Naive thymus-derived CD4-positive, alpha-beta T cell (primary cell): ENCODE results near the gene AMDHD2. TPM values are rescaled to one million over a fixed set of nuclear protein-coding genes. Genes with fewer than 3 reads are reported as not detected.

ENCODE experiments used
- ATAC-seq: fragments of 150-1000 bp; cut with Tn5 transposase; 2 replicates; pipeline ENCODE4 v1.10.0; 2021; ENCODE audit warnings: mild to moderate bottlenecking, moderate library complexity
- CTCF ChIA-PET: fragments of 350-600 bp; sonication (Branson Sonifier 250); formaldehyde crosslinking; loops from one replicate; lab custom pipeline; 2021; ENCODE audit warnings: antibody characterized with exemption; lab: Charles Lee
- POLR2A ChIA-PET: fragments of 350-600 bp; sonication (Branson Sonifier 250); formaldehyde crosslinking; loops from one replicate; lab custom pipeline; 2021; ENCODE audit warnings: antibody characterized with exemption, inconsistent platforms; lab: Charles Lee
- DNase-seq, 9 donors: peaks; one replicate each; pipeline versions ENCODE4 v3.0.0 to v3.0.0-alpha.2; 2020 to 2022; ENCODE audit warnings: mixed read lengths in 1 of 9
- H3K27ac ChIP-seq: one replicate; pipeline ENCODE4 v1.7.0; 2013; ENCODE audit warnings: mild to moderate bottlenecking, low read depth, low read length, moderate library complexity
- H3K27me3 ChIP-seq, 2 donors: one replicate each; pipeline ENCODE4 v1.7.0; 2013; ENCODE audit warnings: low read length in 2 of 2, mild to moderate bottlenecking in 2 of 2, moderate library complexity in 2 of 2; ENCODE audit not compliant: control insufficient read depth in 2 of 2, insufficient read depth in 2 of 2
- H3K36me3 ChIP-seq, 3 experiments: 1 replicate in 2 of 3; 2 replicates in 1 of 3; pipeline ENCODE4 v1.7.0; 2013; ENCODE audit warnings: low read length in 3 of 3, mild to moderate bottlenecking in 3 of 3, moderate library complexity in 1 of 3; ENCODE audit not compliant: insufficient read depth in 3 of 3, control insufficient read depth in 2 of 3
- H3K4me1 ChIP-seq, 2 donors: one replicate each; pipeline ENCODE4 v1.7.0; 2013; ENCODE audit warnings: low read length in 2 of 2, mild to moderate bottlenecking in 2 of 2, moderate library complexity in 1 of 2; ENCODE audit not compliant: control insufficient read depth in 2 of 2, insufficient read depth in 2 of 2
- H3K4me3 ChIP-seq: 2 replicates; pipeline ENCODE4 v1.7.0; 2013; ENCODE audit warnings: mild to moderate bottlenecking, low read length
- H3K9me3 ChIP-seq, 3 experiments: 1 replicate in 2 of 3; 2 replicates in 1 of 3; pipeline ENCODE4 v1.7.0; 2013; ENCODE audit warnings: low read length in 3 of 3; ENCODE audit not compliant: control insufficient read depth in 2 of 3
- H3K27ac Mint-ChIP-seq, 9 donors: one replicate each; pipeline ENCODE4 v1.8.0; 2020 to 2022; ENCODE audit warnings: mixed read lengths in 9 of 9, mild to moderate bottlenecking in 8 of 9, moderate library complexity in 5 of 9, inconsistent platforms in 2 of 9
- H3K27me3 Mint-ChIP-seq, 5 donors: one replicate each; pipeline ENCODE4 v1.8.0; 2021 to 2022; ENCODE audit warnings: mixed read lengths in 5 of 5, mild to moderate bottlenecking in 1 of 5
- H3K36me3 Mint-ChIP-seq, 5 donors: one replicate each; pipeline ENCODE4 v1.8.0; 2020 to 2022; ENCODE audit warnings: mixed read lengths in 5 of 5, mild to moderate bottlenecking in 3 of 5, inconsistent platforms in 1 of 5
- H3K4me1 Mint-ChIP-seq, 7 donors: one replicate each; pipeline ENCODE4 v1.8.0; 2020 to 2022; ENCODE audit warnings: mixed read lengths in 7 of 7, mild to moderate bottlenecking in 3 of 7, inconsistent platforms in 1 of 7
- H3K4me3 Mint-ChIP-seq, 10 donors: one replicate each; pipeline ENCODE4 v1.8.0; 2020 to 2022; ENCODE audit warnings: mild to moderate bottlenecking in 10 of 10, mixed read lengths in 10 of 10, moderate library complexity in 6 of 10, inconsistent platforms in 2 of 10
- H3K9me3 Mint-ChIP-seq, 11 donors: one replicate each; pipeline ENCODE4 v1.8.0; 2020 to 2022; ENCODE audit warnings: mixed read lengths in 11 of 11, mild to moderate bottlenecking in 4 of 11, inconsistent platforms in 1 of 11, moderate library complexity in 1 of 11
- intact Hi-C, 2 donors: fragments of 100-400 bp; cut with micrococcal nuclease; formaldehyde crosslinking; loops; one replicate each; pipeline ENCODE4 v1.15.1; 2023
- polyA plus RNA-seq, 2 donors: library from polyadenylated mRNA; unstranded; fragments of 300-500 nt; fragmentation: Illumina TruSeq; gene quantifications; one replicate each; pipeline ENCODE4 v1.2.3, GENCODE V29; 2021
- total RNA-seq, 6 experiments: library from RNA in 5 of 6; stranded (reverse) in 5 of 6; gene quantifications; 1 replicate in 5 of 6; 2 replicates in 1 of 6; pipeline ENCODE4 v1.2.3 and lab custom pipeline; 2021 to 2026

Gene AMDHD2
- total and polyA plus RNA-seq, 7 experiments from 2014 or later = 15.0 to 258 (median 102) TPM

- Histone ChIP-seq H3K4me1 (peaks cover 5 to 6% of the 10 kb centered on the region in 2 donors), H3K36me3 (peaks cover 0 to 1% (median 0%) of the 10 kb centered on the region in 3 experiments), H3K27ac (no peak overlapping the region)
These were observed 11.3 kb upstream of the AMDHD2 start for GRCh38 chr16:2508722-2509400.

GRCh38 chr16:2511128-2511800 is 8.9 kb upstream of the AMDHD2 start:
- ChIA-PET POLR2A (interaction anchor here (1.4 kb wide), 1 partner anchor 306 kb away, joined by 3 read pairs; the partner anchor contains the start of gene MLST8), CTCF (interaction anchor here (1.5 kb wide), 1 partner anchor 21 kb away, joined by 4 read pairs; no protein-coding TSS in a partner anchor)
- no peaks in the 10 kb centered on the region for H3K9me3 ChIP-seq
- ATAC-seq (no peak), DNase-seq (peak in 2 of 9 donors; percentile 7 to 21)
- H3K4me3 ChIP-seq = no peak overlapping the region
- H3K27ac ChIP-seq = no peak overlapping the region
- no peaks in the 10 kb centered on the region for H3K27me3 ChIP-seq
- H3K27me3 Mint-ChIP-seq = peaks cover 0 to 3% (median 0%) of the 10 kb centered on the region in 5 donors
- H3K27ac Mint-ChIP-seq = peak overlapping the region in 2 of 9 donors; percentile 19 to 31
- H3K9me3 Mint-ChIP-seq = no peaks in the 10 kb centered on the region
- peaks cover 22 to 47% (median 26%) of the 10 kb centered on the region in 7 donors for H3K4me1 Mint-ChIP-seq
- intact Hi-C loops = loop anchor here (5.0 to 10.0 kb wide), 4 partner anchors 286 to 1019 kb away; partner anchors contain the start of genes E4F1 (in 1 of the 2), RPS2 (in 1 of the 2) and TELO2 (in 1 of the 2)
- no peaks in the 10 kb centered on the region for H3K36me3 Mint-ChIP-seq
- H3K4me1 ChIP-seq = peaks cover 19 to 21% of the 10 kb centered on the region in 2 donors
- H3K36me3 ChIP-seq = peaks cover 0 to 10% (median 0%) of the 10 kb centered on the region in 3 experiments
- H3K4me3 Mint-ChIP-seq = peak overlapping the region in 1 of 10 donors; percentile 18

More at GRCh38 chr16:2508722-2509400, 11.3 kb upstream of the AMDHD2 start:
- H3K36me3 Mint-ChIP-seq = no peaks in the 10 kb centered on the region
- Histone ChIP-seq H3K27me3 (no peaks in the 10 kb centered on the region), H3K9me3 (no peaks in the 10 kb centered on the region), H3K4me3 (no peak overlapping the region)
- H3K4me1 Mint-ChIP-seq = peaks cover 9 to 35% (median 13%) of the 10 kb centered on the region in 7 donors
- H3K4me3 Mint-ChIP-seq = no peak overlapping the region
- intact Hi-C loops = no loop called here
- ATAC-seq (no peak), DNase-seq (peak in 1 of 9 donors; percentile 2)
- no peaks in the 10 kb centered on the region for H3K9me3 Mint-ChIP-seq
- peaks cover 0 to 3% (median 0%) of the 10 kb centered on the region in 5 donors for H3K27me3 Mint-ChIP-seq
- CTCF ChIA-PET = no interaction called here
- POLR2A ChIA-PET = interaction anchor here (1.5 to 1.8 kb wide), 2 partner anchors 11 to 23 kb away, joined by 4 to 6 read pairs; partner anchors contain the start of gene AMDHD2
- no peak overlapping the region for H3K27ac Mint-ChIP-seq

DNA sequence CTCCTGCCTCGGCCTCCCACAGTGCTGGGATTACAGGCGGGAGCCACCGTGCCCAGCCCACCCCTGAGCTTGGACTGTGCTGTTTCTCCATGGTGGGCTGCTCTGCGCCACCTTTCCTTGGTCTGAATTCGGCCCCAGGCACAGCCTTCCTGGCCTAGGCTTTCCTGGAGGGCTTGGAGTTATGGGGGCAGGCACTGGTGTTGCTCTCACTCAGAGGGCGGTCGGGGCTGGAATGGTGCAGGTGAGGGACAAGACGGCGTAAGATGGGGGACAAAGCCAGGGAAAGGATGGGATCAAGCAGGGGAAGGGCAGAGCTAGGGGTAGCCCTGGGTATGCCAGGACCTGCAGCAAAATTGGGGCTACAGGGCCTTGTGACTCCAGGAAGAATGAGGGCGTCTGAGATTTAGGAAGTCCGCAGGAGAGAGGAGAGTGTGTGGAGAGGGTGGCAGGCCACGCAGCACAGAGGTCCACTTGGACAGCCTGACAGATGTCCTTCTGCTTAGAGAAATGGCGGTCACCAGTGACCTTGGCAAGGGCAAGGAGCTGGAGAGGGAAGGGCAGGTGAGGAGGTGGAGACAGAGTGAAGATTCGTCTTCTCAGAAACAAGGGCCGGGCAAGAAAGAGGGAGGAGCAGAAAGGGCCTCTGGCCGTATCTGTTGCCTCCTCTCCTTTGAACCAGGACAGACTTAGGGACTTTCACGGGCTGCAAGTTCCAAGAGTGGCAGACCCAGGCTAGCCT is 8.0 kb upstream of the AMDHD2 start:
- CTCF ChIA-PET = interaction anchor here (1.5 kb wide), 1 partner anchor 20 kb away, joined by 4 read pairs; no protein-coding TSS in a partner anchor
- Mint-ChIP-seq H3K27ac (peak overlapping the region; percentile 90 to 98 (median 95)), H3K9me3 (no peaks in the 10 kb centered on the region), H3K36me3 (peaks cover 0 to 5% (median 3%) of the 10 kb centered on the region in 5 donors), H3K4me3 (peak overlapping the region; percentile 40 to 94 (median 88)), H3K4me1 (peaks cover 31 to 53% (median 35%) of the 10 kb centered on the region in 7 donors), H3K27me3 (peaks cover 0 to 3% (median 0%) of the 10 kb centered on the region in 5 donors)
- DNase-seq (peak in 1 of 9 donors; percentile 9), ATAC-seq (no peak)
- H3K27ac ChIP-seq = no peak overlapping the region
- H3K9me3 ChIP-seq = no peaks in the 10 kb centered on the region
- no peaks in the 10 kb centered on the region for H3K27me3 ChIP-seq
- no peak overlapping the region for H3K4me3 ChIP-seq
- H3K36me3 ChIP-seq = peaks cover 0 to 13% (median 0%) of the 10 kb centered on the region in 3 experiments
- peaks cover 28 to 30% of the 10 kb centered on the region in 2 donors for H3K4me1 ChIP-seq
- intact Hi-C loops = loop anchor here (5.0 to 10.0 kb wide), 4 partner anchors 287 to 1020 kb away; partner anchors contain the start of genes E4F1 (in 1 of the 2), RPS2 (in 1 of the 2) and TELO2 (in 1 of the 2)
- POLR2A ChIA-PET = interaction anchor here (0.6 to 5.2 kb wide), 4 partner anchors 21 to 730 kb away, joined by 3 to 83 read pairs (median 18); partner anchors contain the start of genes CEMP1, MLST8, PDPK1 and SPSB3

DNA sequence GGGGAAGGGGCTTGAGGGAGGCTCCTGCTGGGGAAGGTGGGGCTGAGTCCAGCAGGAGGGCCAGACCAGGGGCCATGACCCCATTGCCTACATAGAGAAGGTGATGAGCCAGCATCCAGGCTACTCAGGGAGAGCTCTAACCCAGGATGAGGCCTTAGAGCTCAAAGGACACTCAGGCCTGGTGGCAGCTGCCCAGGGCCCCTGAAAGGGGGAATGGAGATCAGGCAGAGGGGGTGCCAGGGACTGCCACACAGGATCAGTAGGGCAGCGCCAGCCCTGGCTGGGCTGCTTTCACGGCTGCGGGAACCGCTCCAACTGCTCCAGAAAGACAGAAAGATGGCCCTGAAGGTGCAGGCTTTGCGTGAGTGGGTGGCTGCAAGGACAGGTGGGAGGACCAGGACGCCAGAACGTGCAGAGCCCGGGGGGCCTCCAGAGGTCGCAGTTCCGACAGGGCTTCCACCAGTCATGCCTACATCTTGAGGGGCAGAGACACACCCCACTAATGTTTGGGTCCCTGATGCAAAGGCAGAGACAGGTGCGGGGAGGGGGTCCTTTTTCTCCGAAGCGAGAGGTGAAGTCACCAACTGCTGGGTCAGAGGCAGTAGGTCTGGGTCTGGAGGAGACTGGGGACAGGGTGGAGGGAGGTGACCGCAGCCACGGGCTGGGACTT is 7.3 kb upstream of the AMDHD2 start:
- Histone ChIP-seq H3K36me3 (peaks cover 0 to 15% (median 0%) of the 10 kb centered on the region in 3 experiments), H3K27me3 (no peaks in the 10 kb centered on the region), H3K4me3 (peak overlapping the region; percentile 60), H3K9me3 (no peaks in the 10 kb centered on the region), H3K27ac (peak overlapping the region; percentile 100), H3K4me1 (peaks cover 31 to 37% of the 10 kb centered on the region in 2 donors)
- ChIA-PET CTCF (interaction anchor here (0.5 to 0.9 kb wide), 2 partner anchors 9 to 20 kb away, joined by 3 read pairs; no protein-coding TSS in a partner anchor), POLR2A (interaction anchor here (0.5 to 5.2 kb wide), 13 partner anchors 11 to 1696 kb away, joined by 3 to 83 read pairs (median 5); partner anchors contain the start of genes CEMP1, MLST8, PDPK1 and PGP)
- H3K27ac Mint-ChIP-seq = peak overlapping the region; percentile 90 to 98 (median 95)
- H3K27me3 Mint-ChIP-seq = peaks cover 0 to 3% (median 0%) of the 10 kb centered on the region in 5 donors
- DNase-seq (no peak), ATAC-seq (no peak)
- no peaks in the 10 kb centered on the region for H3K9me3 Mint-ChIP-seq
- intact Hi-C loops = loop anchor here (1.0 to 10.0 kb wide), 9 partner anchors 19 to 1021 kb away; partner anchors contain the start of genes RNPS1 (in 2 of the 2), CCNF (in 1 of the 2), E4F1 (in 1 of the 2) and MSRB1 (in 1 of the 2)
- peaks cover 36 to 59% (median 42%) of the 10 kb centered on the region in 7 donors for H3K4me1 Mint-ChIP-seq
- H3K36me3 Mint-ChIP-seq = peaks cover 0 to 5% (median 3%) of the 10 kb centered on the region in 5 donors
- H3K4me3 Mint-ChIP-seq = peak overlapping the region; percentile 85 to 94 (median 88)
